NCI-H82 treated with DMSO at 0.1 percent for 48 hours (cell line): ENCODE data around the gene PDE4B.

Source experiments
- DNase-seq: peaks from one replicate; lab custom pipeline; 2025; ENCODE audit not compliant: unreplicated experiment; lab: John Stamatoyannopoulos, UW

PDE4B gene

DNA sequence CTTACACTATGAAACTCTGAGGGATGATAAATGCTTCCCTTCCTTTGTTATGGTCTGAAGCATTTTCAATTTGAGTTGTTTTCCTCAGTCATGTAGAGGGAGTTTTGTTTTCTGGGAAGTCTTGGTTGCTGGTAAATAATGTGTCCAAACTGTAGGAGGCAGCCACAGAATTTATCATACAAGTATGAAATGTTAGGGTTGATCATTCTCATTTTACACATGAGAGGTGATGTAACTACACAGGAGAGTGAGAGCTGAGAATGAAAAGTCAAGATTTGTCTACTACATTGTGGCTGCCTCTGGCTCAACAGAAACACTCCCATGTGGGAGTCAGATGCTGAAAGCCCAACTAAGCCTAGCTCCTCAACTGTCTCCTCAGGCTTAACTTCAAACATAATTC lies 558.8 kb downstream of the PDE4B start:
- DNase-seq, result no peak

DNA sequence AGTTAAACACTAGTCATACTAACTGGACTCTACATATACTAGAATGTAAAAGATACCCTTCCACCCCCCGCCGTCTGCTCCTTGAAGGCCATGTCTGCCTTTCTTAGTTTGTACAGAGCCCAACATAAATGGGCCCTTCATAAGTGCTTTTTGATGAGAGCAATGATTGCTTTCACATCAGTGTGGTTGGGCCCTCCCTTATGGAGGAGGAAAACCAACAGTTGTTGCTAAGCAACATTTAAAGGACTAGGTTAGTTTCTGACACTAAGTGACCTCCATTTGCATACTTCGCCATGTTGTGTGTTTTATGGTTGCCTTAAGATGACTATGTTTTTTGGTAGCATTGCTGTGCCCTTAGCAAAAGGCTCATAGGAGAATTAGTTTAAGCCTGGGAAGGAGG lies 559.2 kb downstream of the PDE4B start:
- DNase-seq, result no peak

DNA sequence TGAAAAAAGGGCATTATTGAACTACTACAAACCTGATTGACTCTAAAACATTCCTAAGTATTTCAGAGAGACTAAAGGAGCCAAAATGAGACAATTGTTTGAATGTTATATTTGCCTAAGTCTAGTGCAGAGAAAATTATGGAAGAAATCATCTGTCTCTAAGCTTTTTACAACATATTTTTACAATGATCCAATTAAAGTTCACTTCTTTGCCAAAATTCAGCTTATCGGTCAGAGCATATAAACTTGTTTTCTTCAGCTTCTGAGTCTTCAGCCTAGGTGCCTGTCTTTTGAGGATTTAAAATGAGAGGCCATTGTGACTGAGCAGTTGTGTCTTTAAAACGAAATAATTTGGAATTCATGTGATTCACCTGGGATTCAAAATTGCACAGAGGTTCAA lies 560.1 kb downstream of the PDE4B start:
- no peak for DNase-seq

DNA sequence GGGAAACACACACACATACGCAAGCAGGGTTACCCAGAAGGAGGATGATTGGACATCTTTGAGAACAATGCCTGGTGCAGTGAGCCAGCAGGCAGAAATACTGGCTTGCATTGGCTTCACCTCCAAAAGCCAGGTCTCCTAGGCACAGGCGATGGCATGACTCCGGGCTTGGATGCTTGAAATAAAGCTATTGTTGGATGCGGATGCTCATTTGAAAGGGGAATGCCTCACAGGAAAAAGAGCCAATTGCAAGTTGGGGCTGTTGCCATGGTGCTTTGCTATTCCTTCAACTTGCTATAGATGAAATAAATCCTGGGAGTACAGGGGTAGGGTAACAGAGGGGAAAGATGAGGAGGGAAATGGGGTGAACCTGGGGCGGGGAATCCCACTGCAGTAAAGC lies 560.6 kb downstream of the PDE4B start:
- no peak for DNase-seq

DNA sequence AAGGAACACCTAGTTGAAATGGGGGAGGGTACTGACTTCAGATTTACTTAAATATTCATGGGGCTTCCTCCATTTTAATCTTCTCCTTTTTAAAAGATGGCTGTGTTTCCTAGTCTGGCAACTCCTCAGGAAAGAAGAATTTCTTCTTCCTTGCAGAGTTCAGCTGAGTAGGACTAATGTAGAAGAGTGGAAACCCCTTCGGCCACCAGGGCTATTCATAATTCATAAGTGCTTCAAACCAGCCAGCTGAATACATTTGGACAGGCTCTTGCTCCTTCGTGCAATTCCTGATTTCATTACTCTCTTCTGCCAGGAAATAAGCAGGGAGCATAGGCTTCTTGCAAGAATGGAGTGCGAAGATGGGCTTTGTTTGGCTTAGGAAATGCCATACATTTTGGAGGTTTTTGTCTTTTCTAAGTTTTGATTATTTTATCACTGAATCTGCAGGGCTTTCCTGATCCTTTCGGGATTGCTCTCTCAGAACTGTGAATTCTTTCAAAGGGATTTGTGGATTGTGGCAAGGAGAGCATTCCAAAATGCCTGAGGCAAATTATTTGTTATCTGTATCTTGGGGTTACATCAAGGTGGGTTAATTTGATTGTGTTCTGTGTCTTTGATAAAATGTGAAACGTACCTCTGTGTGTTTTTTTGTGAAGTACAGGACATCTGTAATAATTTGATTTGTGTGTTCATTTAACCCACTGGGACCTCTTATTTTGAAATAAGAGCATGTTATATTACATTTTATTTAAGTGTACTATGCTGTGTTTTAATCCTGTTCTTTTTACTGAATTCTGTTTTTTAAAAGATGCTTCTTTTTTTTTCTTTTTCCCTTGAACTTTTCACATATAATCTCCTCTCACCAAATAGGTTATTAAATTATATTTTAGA lies 561.9 kb downstream of the PDE4B start:
- DNase-seq, result no peak

DNA sequence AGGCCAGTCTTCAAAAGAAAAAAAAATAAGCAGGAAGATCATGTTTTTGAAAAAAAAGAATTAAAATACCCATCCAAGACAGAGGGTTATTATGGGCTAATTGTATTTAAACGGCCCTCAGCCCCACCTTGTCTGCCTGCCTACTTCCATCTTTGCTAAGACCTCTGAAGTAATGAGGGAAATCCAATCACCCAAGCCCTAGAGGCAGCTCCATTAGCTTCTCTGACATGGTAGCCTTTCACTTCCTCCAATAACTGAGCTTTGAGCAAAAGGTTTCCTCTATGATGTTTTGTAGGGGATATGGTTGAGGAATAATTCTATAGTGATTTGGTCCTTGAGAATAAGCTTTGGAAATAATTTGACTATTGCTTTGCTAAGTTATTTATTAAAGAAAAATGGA lies 563.1 kb downstream of the PDE4B start:
- DNase-seq, result peak; percentile 51

DNA sequence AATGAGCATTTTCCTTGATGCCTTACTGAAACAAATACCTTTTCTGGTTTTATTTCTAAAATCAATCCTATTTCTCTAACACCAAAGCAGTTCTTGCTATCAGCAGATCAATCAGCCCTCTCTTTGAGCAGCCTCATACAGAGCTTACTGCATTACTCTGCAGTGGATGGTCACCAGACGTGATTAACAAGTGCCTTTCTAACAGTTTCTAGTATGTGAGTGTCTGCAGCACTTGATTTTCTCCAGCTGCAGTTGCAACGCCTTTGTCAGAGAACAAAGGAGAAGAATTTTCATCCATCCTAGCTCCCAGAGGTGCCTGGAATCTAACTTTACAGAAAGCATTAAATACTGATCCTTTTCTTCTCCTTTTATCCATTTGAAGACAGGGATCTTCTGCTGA lies 563.9 kb downstream of the PDE4B start:
- DNase-seq, result no peak

DNA sequence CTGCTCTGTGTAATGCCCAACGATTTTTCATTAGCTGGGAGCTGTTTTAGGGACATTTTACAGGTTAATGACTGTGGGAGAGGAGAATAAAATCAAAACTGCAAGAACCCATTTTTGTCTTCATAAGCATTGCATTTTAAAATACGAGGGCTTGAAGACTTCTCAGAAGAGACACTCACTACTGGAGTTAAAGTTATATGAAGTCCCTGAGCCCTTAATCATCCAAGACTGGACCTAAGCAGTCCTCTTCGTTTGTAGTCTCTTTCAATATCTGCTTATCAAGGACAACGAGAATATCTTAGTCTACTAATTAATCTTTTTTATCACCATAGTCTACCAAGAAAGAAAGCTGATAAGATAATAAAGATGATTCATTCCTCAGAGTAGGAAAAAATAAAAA lies 564.3 kb downstream of the PDE4B start:
- no peak for DNase-seq

DNA sequence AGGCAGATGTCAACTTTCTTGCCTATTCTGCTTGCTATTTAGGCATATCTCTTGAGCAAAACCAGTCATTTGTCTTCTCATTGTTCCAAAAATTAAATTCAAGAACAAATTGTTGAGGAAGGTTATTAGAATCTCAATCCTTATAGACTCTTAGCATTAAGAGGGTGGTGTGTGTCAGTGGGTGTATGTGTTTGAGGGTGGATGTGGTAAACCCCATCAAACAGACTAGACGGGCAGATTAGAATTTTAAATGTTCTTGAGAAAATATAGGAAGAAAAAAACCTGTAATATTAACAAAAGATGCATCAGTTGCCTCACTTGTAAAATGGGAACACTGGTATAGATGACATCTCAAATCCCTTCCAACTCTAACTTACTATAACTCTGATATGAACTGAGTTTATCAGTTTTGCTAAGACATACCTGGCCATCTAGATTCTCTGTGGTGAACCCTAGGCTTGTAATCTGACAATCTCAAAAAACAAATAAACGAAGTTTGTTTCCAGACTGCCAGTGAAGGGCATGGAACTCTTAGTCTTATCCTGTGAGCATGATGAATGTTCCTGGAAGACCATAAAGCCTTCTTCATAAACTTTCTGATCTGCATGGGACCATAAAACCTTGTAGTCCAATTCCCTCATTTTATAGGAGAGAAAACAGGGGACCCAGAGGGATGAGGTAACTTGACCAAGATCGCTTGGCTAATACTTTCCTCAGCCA lies 564.9 kb downstream of the PDE4B start:
- DNase-seq, result no peak

DNA sequence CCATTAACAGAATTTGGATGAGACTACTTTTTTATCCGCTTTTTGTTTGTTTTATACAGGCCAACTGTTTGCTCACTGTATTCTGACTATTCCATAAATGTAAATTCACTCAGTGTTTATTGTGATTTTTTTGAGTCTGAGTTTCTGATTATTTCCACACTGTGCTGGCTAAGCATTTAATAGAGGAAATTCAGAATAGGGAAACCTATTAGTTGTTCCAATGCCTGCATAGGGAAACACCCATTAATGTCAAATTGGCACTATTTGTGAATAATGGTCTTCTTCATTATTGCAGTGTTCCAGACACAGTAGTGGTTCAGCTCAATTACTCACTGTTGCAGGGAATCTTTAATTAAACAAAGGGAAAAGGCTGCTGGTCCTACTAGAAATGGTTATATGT lies 566.6 kb downstream of the PDE4B start:
- no peak for DNase-seq

DNA sequence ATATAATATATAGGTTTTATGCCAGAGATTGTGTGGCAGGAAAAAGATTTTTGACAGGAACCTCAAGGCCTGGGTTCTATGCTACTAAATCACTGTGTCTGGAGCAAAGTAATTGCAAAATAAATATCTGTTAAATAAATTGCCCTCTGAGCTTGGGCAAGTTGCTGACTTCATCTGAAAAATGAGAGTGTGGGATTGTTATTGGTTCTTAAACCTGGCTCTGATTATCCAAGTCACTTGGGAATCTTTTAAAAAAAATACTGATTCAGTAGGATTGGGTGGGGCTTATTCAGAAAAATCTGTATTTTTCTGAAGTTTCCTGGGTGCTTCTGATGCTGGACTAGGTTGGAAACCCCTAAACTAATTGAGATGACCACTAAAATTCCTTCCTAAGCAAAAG lies 567.1 kb downstream of the PDE4B start:
- DNase-seq, result no peak

DNA sequence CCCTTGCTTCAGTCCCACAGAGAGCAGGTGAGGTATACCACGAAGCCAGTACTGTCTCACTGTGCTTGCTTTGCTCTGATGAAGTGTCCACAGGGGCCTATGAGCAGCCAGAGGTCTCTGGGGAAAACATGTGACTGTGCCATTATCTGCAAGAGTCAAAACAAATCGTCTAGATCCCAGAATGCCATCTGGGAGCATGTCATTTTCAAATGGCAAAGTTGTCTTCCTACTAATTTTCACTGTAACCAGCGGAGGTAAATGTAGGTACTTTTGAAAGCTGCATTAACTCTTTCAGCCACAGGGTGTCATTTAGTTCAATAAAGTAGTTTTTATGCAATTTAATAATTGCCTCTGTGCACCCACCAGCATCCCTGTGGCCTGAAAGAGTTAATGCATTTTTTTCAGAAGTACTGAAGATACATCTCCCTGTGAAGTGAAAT lies 567.6 kb downstream of the PDE4B start:
- DNase-seq, result peak; percentile 70

DNA sequence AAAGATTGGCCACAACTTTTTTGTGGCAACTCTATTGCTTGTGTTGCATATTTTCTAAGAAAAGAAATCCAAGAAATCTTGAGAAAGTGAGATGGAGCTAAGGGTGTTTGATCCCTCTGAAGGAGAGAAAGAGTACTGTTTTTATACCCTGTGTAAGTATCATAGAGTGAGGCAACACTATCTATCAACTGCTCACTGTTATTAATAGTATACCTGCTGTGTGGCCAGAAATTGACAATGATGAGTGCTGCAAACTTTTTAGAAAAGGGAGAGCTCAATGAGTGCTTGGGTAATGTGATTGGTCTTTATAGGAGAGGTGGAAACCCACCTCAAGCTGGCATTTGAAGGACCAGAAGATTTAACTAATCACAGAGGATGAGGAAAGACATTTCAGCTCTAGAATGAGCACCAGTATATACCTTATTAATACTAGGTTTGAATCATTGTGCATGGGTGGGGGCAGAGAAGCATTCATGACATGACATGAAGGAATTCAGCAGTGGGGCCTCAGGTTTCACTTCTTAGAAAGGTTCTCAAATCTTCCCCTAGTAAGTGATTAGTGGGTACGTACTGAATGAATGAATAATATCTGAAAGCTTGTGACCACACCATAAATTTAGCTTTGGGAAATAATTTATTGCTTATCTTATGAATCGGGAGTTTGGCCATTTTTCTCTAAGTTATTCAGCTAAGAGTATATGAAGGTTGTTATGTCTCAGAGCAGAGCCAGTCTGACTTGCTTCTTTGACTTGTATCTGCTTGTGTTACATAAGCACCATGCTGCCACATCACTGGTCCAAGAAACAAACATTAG lies 572.1 kb downstream of the PDE4B start:
- DNase-seq, result no peak

DNA sequence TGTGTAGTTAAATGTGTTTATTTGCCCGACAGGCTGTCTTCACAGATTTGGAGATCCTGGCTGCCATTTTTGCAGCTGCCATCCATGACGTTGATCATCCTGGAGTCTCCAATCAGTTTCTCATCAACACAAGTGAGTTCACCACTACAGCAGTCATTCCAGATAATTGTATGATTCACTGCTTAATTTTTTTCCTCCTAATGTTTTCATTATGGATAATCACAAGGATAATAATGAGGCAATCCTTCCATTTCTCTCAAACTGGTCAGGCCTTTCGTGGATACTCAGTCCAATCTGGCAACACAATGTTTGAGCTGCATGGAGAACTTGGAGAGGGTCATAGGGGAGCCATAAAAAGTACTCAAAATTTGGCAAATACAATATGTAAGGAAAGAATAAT lies 572.9 kb downstream of the PDE4B start:
- DNase-seq, result no peak

DNA sequence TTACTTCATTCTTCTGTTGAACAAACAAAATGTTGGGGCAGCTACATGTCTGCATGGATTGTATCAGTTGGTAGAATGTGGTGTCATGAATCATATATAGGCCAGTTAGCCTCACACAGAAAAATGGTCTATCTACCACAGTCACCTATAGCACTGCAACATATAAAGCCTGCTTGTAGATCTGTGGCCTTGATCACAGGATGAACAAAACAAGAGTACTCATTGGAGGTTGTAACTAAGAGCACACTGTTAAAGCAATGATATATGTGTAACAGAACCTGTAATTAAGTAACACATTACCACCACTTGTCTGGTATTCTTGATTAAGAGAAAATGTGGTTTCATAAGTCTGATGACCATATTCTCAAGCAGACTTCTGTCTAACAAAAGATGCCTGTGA lies 573.9 kb downstream of the PDE4B start:
- no peak for DNase-seq

DNA sequence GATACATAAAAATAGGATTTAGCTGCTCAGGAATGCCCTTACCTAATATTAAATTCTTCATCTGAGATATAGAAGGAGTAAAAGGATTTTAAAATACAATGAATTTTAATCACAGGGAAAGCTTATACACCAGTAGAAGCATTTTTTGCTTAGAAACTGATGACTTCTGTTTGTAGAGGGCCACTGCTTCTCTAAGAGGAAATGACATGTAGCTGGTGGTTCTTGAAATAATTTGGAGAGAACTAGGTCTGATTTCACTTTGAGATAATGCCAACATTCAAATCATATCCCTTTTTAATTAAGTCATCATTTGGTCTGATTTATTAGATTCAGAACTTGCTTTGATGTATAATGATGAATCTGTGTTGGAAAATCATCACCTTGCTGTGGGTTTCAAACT lies 574.7 kb downstream of the PDE4B start:
- DNase-seq, result no peak

DNA sequence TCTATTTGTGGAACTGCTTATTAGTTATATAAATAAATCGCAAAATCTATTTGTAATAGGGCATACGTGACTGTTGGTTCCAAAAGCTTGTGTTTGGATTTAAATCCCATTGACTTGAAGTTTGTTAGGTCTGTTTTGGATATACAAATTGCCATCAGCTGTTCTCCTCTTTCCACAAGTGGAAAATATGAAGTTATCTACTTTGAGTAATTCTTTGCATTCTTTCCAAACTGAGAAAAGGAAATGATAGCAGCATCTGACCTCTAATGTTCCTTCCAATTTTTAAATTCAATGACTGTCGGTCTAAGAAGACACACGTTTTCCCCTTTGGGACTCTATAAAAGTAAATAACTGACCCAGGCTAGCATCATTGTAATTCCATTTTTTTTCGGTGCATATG lies 575.6 kb downstream of the PDE4B start:
- DNase-seq, result no peak

DNA sequence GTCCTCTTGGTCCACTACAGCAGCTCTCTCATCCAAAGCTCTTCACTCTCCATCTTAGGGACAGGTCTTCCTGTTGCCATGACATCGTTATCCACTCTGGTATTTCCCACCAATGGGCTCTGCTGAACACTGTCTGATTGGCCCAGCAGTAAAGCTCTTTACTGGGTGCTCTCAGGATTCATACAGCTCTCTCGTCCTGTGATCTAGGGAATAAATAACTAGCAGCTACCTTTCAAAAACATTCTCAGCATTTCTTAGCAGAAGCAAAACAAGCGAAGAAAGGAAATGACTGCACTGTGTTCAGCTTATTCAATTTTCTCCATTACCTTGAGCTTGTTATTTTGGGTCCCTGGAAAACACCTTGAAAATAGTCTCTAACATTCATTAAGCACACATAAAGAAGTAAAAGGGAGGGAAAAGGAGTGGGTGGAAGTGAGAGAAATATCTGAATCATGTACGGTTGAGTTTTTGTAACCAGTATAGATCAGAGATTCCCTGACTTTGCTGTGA lies 577.8 kb downstream of the PDE4B start:
- no peak for DNase-seq

DNA sequence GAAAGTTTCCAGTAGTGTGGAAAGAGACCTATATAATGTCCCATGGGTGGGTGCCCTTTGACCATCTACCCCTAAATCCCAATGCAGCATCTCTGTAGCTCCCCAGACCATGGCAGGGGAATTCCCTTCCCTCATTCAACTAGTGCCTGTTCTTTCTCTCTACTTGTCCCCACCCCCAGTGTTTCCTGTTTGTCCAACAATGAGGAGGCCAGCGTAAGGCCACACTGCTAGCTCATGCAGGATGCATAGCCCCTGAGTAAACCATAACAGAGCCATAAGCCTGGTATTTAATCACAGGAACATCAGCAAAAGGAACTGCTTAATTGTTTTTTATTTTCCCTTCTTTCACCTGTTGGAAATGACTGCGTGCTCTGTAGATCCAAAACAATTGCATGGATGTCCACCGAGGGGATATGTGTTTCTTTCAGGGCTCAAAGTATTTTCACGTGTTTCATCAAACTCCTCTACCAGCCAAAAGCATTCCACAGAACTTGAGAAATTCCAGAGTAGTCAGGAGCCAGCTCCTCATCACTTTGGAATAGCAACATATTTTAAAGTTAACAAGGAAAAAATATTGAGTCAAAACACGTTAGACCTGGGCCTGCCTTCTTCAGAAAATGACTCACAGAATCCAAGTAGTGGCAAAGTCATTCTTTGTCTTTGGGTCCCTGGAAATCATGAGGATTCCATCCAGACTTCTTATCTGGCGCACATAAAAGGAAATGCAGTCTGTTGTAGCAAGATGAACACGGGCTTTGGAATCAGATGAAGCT lies 578.7 kb downstream of the PDE4B start:
- no peak for DNase-seq

DNA sequence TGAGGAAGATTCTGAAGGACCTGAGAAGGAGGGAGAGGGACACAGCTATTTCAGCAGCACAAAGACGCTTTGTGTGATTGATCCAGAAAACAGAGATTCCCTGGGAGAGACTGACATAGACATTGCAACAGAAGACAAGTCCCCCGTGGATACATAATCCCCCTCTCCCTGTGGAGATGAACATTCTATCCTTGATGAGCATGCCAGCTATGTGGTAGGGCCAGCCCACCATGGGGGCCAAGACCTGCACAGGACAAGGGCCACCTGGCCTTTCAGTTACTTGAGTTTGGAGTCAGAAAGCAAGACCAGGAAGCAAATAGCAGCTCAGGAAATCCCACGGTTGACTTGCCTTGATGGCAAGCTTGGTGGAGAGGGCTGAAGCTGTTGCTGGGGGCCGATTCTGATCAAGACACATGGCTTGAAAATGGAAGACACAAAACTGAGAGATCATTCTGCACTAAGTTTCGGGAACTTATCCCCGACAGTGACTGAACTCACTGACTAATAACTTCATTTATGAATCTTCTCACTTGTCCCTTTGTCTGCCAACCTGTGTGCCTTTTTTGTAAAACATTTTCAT lies 579.9 kb downstream of the PDE4B start:
- no peak for DNase-seq
